Activated CD8-positive, alpha-beta memory T cell treated with anti-CD3 and anti-CD28 coated beads, Interleukin-2, amount 50 U/mL, for 4 hours (primary cell): ENCODE results near the gene ZBTB25.
A peak's percentile ranks its signal among the peaks of the same experiment; 100 is the strongest.

Experiments used
- DNase-seq: peaks from one replicate; pipeline ENCODE4 v3.0.0-alpha.2; 2020

The ZBTB25 gene

DNA sequence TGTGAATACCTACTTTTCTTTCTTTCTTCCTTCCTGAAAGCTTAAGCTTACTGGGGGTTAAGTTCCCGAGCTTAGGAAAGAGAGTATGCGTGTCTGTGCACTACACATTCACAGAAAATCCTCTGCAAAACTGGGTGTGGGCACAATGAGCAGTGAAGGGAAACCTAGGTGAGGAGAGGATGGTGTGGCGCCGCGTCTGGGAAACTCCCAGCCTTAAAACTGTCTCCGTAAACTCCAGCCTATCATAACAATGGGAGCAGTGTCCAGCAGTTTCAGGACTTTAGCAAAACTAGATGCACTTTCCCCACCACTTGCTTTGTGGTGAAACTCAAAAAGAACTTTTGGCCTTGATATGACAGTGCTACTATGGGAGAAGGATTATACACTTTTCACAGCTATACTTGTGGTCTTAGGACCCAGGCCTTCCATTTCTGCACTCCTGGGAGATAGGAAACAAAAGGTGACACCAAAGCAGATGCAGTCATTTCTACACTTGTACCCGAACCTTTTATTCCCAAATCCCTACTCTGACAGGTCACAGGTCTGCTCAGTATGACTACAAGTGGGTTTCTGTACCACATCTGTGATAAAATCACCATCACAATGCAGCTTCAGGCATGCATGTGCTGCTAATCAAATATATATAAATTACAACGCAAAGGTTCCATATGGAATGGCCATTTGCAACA, 27.9 kb downstream of the ZBTB25 start:
- no peak for DNase-seq

DNA sequence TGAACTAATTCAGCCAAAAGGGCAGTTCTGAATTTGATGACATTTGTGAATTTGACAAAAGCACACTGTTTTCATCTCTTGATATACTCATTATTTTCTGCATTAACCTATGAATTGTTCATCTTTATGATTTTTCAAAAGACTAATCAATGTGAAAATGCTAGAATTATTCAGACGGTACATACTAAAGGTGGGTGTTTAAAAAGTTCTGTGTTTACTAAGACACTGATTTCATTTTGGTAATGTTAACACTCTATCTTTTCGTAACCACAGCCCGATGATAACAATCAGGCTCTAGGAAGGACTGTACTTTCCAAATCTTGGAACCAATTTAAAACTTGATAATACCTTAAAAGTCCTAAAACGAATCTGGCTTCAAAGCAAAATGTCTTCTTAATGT, 28.9 kb downstream of the ZBTB25 start:
- no peak for DNase-seq

DNA sequence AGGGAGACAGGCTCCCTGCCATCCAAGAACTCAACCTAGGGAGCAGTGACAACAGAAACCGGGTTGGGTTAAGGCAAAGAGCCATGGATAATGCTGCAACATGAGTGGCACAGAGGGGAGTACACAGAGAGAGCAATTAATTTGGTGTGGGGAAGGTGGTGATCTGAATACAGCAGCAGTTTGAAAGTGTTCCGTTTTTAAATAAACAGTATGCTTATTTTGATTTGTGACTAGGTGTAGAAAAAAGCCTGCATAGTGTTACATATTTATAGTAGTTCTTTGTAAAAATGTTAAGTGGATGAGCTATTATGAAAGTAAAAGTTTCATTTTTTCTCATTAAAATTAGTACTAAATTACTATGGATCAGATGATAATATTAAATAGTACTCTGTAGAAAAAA, 29.6 kb downstream of the ZBTB25 start:
- no peak for DNase-seq

DNA sequence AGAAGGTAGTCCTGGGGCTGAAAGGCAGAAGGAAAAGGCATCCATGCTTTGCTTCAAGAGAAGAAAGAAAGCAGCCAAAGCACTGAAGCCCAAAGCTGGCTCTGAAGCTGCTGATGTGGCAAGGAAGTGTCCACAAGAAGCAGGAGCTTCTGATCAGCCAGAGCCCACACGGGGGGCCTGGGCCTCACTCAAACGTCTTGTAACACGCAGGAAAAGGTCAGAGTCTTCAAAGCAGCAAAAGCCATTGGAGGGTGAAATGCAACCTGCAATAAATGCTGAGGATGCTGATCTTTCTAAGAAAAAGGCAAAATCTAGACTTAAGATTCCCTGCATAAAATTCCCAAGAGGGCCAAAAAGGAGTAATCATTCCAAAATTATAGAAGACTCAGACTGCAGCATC, 35.2 kb downstream of the ZBTB25 start:
- DNase-seq, result no peak

DNA sequence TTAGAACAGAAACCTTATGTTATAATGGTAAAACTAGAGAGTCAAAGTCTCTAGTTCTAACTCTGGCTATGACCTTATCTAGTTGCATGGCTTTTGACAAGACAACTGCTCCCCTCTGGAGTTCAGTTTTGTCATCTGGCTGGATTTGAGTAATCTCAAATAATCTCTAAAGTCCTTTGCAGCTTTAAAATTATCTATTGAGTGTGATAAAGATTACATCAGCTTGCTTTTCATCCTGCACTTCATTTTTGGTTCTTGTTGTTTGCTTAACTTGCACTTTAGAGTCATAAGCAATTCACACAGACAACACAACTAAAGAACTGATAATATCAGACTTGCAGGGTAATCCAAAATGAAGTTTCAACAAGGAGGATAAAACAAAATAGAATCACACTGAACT, 36.1 kb downstream of the ZBTB25 start:
- DNase-seq, result no peak

DNA sequence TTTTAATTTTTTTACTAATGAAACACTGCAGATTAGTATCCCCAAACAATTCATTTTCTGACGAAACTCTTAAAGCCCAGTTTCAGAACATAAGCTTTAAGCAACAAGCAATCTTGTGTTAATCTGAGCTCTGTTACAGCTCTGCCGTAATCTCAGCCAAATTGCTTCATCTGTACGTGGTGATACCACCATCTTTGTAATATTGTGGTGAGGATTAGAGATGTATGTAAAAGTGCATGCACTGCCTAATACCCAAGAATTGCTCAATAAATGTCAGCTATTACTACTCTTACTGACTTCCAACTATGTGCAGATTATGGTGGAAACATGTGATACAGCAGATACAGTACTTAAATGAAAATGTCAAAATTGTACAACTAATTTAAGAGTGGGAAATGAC, 36.5 kb downstream of the ZBTB25 start:
- DNase-seq, result no peak

DNA sequence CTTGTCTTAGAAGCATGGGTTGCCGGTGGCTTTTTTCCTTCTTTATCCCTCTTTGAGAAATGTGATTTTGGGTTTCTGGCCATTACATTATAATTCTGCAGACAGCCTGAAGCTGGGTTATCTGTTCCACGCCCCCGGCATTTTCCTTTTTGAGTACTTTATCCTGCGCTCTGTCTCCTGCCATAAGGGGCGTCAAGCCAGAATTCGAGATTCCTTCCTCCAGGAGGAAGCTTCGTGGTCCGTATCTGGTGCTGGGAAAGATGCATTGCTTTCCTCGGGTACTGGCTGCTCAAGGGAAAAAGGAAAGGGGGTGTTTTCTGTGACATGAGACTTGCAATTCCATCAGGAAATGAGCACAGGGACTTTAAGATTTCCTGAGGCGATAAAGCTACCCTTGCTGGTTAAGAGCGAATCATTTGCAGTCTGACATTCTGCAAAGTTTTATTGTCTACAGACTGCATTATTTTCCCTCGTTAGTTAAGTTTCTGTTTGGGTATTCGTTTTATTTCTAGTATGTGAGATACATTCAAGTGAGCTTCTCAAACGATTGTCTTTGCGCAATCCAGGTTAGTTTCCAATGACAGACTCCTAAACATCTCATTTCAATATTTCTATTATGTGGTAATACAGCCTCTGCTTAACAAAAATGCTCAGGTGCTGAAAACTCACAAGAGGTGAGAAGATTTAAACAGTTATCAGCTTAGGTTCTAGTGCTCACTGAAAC, 37.6 kb downstream of the ZBTB25 start:
- no peak for DNase-seq

DNA sequence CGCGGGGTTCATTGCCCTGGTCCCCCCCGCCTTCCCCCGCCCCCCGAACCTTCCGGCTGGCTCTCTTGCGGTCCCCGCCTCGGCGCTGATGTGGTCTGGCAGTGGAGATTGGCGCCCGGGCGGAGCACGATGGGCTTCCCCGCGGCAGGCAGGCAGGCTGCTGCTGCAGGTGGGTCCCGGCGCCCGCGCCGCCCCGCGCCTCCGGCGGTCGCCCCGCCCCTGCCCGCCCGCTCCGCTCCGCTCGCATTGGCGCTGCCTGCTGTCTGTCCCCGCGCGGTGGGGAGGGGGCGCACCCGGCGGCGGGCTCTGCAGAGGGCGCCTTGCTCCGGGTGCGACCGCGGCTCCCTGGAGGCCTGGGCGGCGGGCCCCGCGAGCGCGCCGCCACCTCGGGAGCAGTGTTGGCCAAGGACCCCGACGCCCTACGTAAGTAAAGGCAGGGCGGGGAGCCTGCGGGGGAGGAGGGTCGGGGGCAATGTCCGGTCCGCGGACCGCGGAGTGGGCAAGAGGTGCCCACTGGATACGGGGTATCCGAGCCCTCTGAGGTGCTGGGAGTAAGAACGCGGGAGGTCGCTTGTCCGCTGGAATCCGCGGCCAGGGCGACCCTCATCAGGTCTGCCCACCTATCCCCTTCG, 38.3 kb downstream of the ZBTB25 start, which contains the start of gene AKAP5:
TSS of gene AKAP5 (plus strand) at position 309 of the 632 bp plus-strand sequence. CDS start 2,896 bp downstream, outside the sequence.
- peak; percentile 62 for DNase-seq

DNA sequence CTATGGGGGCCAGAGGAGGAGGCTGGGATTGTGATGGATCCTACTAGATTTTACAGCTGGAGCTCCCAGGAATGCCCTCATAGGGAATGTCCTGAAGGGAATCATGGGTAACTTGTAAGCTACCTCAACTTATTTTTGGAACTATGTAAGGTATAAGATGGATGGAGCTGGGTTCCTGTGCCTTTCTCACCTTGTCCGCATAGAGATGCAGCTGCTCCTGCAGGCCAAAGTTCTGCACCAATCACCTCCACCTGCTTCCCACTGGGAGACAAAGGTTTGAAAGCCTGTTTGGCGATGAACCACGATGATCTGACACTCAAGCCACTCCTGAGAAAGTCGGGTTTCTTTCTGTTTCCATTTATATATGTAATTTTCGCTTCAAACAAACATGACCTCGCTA, 39.0 kb downstream of the ZBTB25 start:
- no peak for DNase-seq

DNA sequence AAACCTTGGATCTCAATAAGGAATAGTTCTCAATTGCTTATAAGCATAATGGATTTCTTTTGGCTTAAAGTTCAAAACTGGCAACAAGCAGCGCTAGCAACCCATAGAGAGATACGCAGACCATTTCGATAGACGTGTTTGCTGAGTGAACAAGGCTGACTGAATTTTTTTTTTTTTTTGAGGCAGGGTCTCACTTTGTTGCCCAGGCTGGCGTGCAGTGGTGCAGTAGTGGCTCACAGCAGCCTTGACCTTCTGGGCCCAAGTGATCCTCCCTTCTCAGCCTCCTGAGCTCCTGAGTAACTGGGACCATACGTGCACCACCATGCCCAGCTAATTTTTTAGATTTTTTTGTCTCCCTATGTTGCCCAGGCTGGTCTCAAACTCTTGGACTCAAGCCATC, 39.8 kb downstream of the ZBTB25 start:
- DNase-seq, result no peak

DNA sequence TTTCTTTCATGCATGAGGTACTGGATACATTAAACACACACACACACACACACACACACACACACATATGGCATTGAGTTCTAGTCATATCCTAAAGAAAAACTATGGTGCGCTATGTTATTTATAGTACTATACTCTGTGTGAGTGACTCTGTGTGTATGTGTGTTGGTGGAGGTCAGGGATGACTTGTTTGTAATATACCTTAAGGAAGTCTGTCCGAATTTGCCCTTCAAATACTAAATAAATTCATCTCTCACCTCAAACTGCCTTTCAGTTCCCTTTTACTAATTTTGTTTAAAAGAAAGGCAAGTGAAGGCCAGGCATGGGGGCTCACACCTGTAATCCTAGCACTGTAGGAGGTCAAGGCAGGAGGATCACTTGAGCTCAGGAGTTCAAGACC, 40.4 kb downstream of the ZBTB25 start:
- no peak for DNase-seq

DNA sequence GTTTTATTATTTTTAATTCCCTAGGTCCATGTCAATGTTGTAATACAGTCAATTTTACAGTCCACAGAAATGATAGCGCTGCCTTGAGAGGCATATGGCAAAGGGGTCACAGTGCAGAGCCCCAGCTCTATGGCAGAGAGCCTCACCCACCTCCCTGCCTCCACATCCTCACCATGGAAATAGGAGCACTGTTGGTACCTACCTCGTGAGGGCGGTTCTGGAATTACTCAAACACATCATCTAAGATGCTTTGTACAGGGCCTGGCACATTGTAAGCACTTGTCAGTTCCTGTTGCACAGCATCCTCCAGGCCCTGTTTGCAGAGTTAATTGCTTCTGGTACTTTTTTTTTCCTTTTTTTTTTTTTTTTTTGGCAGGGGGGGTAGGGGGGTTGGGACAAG, 42.4 kb downstream of the ZBTB25 start:
- no peak for DNase-seq

DNA sequence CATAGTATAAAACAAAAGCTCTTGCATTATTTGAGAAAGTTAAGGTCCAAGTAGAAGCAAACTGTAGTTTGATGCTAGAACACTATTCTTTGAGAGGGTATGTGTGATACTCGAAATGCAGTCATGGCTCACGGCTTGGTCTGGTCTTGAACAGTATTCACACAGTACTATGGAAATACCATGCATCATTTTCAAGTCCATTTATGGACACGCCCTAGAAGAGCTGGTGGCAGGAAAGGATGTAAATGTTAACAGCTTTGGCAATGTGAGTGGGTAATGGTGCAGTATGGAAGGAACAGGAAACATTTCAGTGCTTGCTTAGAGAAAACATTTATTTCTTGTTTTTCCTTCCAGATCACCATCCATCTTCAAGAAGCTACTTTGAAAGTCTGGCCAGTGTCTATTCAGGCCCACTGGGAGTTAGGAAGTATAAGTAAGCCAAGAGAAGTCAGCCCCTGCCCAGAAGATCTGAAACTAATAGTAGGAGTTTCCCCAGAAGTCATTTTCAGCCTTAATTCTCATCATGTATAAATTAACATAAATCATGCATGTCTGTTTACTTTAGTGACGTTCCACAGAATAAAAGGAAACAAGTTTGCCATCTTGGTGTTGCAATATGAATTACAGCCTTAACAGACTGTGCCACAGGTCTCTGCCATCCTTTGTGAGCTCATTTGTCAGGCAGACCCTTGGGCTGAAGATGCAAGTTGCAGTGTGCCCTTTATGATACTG, 44.1 kb downstream of the ZBTB25 start:
- DNase-seq, result no peak

DNA sequence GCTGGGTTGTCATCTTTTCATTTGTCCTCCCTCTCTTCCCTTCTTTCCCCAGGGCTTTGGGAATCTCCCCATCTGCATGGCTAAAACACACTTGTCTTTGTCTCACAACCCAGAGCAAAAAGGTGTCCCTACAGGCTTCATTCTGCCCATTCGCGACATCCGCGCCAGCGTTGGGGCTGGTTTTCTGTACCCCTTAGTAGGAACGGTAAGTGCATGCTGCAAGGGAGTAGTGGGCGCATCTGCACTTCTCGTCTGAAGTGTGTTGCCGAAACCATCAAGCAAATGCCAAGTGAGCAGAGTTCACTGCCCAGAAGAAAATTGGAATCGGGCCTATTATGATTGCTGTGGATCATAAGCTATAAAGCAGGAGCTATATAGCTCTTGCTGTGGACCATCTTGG, 49.0 kb downstream of the ZBTB25 start:
- no peak for DNase-seq

DNA sequence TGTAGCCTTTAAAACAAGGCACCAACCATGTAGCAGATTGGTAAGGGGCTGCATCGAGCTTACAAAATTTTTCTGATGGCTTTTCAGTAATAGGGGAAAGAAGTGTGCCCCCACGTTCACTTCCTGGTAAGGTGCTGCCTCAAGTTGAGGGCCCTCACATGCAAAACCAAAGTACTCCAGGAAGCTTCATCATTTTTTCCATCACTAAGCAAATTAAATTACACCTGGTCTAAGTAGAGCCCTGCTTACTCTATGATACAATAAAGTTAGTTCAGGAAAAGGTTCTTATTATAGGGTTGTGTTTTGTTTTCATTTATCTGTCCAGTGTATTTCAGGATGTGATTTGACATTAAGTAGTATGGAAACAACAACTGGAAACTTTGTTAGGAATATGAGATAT, 53.4 kb downstream of the ZBTB25 start:
- DNase-seq, result no peak

DNA sequence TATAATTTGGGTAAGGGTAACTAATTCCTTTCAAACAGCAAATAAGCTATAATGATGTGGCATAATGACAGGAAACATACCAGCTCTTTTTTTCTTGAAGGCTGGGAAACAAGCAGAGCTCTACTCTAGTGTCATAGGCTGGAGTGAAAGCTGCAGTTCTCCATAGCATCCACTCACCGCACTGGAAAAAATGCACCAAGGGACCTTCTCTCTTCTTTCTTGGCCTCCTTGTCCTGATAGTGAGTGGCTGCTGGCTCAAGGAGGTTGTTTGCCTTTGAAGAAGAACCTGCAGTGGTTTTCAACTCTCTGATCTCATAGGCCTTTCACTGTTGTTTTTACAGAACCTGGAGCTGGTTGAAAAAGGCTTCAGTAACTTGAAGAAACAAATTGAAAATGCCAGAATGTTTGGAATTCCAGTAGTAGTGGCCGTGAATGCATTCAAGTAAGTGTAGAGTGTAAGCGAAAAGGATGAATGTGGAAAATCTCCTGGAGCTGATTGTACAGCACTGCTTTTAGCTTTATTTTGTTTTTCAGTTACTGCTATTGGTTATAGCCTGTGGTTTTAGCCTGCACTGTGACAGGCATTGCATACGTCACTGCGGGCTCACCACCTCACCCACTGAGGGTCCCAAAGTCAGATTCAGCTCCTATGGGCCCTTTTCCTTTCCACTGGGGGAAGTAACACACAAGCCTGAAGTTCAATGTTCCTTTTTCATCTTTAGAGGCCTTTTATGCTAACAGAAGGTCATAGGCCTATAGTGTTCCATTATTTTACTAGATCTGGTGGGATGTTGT, 55.6 kb downstream of the ZBTB25 start:
- peak; percentile 35 for DNase-seq

DNA sequence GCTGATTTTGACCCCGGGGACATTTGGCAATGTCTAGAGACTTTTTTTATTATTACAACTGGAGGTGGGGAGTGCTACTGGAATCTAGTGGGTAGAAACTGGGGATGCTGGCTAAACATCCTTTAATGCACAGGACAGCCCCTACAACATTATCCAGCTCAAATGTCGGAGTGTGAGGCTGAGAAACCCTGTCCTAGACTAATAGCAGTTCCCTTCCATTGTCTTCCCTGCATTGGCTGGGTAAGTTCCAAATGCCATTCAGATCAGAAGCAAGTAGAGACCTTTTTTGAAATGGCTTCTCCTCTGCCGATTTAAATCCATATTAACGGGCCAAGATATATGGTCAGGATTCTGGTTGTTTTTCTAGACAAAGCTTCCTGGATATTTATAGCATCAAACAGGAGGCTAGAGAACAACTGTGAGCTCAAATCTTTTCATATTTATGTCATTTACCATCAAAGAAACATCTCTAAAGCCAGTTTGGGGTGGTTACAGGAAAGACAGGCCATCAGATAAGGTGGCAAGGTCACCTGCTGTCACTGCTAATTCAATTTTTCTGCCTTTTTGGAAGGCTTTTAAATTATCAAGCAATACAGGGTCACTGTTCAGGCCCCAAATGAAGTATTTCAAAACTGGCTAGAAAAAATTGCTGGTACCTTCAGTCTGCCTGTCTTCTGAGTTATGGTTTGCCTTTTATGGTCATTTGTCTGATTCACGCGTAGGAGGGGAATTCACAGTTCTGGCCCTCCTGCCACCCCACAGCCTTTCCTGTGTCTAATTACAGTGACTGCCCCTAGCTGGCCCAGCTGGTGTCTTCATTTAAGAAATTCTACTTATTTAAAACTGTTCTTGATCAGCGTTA, 58.4 kb downstream of the ZBTB25 start:
- DNase-seq, result peak; percentile 29

DNA sequence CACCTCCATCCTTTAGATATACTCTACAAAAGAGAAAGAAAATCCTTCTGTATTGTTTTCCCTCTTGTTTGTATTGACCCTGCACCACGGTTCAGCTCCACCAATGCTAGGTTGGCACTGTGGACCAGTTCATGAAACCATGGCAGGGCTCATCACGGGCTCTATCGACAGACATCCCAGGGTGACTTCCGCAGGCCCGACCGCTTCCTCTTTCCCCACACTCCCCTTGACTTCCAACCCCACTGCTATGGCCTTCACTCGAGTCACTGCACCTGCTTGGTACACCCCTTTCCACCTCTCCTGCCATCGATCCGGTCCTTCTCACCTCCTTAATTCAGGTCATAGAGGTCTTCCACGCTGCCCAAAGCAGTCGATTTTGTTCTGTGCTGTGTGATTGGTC, 59.5 kb downstream of the ZBTB25 start:
- no peak for DNase-seq

DNA sequence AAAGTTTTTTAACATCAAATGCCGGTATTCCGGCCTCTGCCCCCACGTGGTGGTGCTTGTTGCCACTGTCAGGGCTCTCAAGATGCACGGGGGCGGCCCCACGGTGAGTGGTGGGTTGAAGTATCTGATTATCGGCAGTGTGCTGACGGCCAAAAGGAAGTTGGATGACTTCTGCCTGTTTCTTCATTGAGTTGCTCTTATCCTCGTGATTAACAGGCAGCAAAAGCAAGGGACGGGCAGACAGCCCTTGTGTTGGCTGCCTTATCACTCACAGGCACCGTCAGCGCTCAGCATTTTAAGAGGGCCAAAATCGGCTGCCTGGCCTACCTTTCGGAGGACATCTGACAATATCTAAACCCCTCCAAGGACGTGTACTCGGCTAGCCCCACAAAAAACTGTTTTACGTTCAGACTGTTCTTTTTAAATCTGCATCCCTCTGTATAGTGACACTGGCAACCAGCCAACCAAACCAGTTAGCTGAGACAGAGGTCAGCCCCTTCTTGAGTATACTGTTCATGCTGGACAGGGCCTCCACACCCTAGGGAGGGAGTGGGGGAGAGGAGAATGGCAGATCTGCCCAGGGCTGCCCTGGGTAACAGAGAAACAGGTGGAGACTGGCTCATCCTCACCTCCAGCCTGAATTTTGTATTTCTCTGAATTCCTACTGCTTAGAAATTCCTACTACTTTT, 61.2 kb downstream of the ZBTB25 start:
- DNase-seq, result no peak

DNA sequence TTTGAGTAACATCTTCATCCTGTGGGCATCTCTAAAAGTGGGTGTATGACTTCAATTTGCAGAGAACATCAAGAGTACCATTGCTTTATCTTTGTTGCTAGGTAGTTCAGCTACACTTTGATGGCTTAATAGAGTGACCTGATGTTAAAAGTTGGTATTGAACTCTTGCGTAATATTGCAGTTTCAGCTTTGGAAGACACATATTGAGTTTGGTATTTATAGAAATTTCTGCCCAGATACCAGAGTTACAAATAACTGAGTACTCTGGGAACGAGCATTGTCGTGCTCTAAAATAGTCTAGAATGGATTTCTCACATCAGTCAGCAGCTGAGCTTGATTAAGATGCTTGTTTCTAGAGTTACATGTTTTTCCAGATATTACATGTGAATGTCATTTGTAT, 63.1 kb downstream of the ZBTB25 start:
- DNase-seq, result no peak

DNA sequence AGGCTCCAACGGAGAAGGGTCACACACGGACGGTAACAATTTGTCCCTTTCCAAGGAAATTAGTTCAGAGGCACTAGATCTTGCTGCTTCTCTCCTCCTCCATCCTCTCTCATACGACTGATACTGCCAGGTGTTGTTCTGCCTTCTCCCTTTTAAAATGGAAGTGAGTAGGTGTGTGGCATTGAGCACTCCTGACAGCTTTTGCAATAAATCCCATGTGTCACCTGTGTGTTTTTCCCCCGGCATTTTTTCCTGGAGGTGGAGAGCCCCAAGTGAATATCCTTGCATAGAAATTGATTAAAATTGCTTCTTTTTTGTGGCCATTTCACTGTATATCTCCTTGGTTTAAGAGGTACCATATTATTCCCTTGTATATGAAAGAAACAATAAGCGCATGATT, 64.5 kb downstream of the ZBTB25 start:
- no peak for DNase-seq
